Coronary artery (tissue), 2 donors: ENCODE data around the gene PTPRM.

ENCODE experiments used
- DNase-seq: peaks from one replicate; pipeline ENCODE4 v3.0.0-alpha.2; 2017; ENCODE audit warnings: low spot score
- H3K27ac ChIP-seq, 2 donors: fragments of 200-600 bp; sonication (generic); one replicate each; pipeline ENCODE4 v1.5.1; 2016 to 2019
- H3K4me3 ChIP-seq: fragments of 200-600 bp; sonication (generic); 2 replicates; pipeline ENCODE4 v1.5.1; 2016; ENCODE audit warnings: mild to moderate bottlenecking, moderate library complexity
- CTCF ChIP-seq: fragments of 200-600 bp; sonication (generic); IDR thresholded peaks from one replicate; pipeline ENCODE4 v1.5.1; 2019; ENCODE audit warnings: antibody characterized with exemption

PTPRM gene

GRCh38 chr18:7805880-7806279, 238.8 kb downstream of the PTPRM start:
- no peak for DNase-seq
- Histone ChIP-seq H3K27ac (no peak overlapping the region), H3K4me3 (no peak overlapping the region)
- TF ChIP-seq CTCF, result no peak

- no peak overlapping the region for H3K4me3 ChIP-seq
- TF ChIP-seq CTCF, result no peak
- DNase-seq, result no peak
- H3K27ac ChIP-seq, result no peak overlapping the region
Measured at GRCh38 chr18:7807936-7808453, 240.9 kb downstream of the PTPRM start.

GRCh38 chr18:7808992-7809391, 241.9 kb downstream of the PTPRM start:
- Histone ChIP-seq H3K27ac (no peak overlapping the region), H3K4me3 (no peak overlapping the region)
- TF ChIP-seq CTCF, result no peak
- no peak for DNase-seq

- TF ChIP-seq CTCF, result no peak
- no peak for DNase-seq
- H3K27ac ChIP-seq, result no peak overlapping the region
- H3K4me3 ChIP-seq, result no peak overlapping the region
Measured at GRCh38 chr18:7809455-7809854, 242.3 kb downstream of the PTPRM start.

DNA sequence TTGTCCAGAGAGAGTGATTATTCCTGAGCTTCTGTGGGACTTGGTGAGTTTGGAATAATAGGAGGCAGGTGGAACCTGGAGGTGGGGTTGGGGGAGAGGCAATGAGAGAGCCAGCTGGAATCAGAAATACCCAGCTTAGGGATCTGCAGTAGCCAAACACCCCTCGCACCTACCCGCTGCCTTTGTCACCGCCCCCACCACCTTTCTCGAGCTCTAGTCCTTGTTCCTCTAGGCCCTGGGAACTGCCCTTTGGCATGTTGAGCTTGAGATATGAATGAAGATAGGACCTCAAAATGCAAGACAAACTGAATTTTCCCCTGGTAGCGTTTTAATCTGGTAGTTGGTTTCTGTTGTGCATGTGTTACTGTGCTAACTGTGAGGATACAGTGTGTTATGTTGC, 242.9 kb downstream of the PTPRM start:
- DNase-seq, result no peak
- H3K27ac ChIP-seq, result no peak overlapping the region
- no peak overlapping the region for H3K4me3 ChIP-seq
- TF ChIP-seq CTCF, result no peak

GRCh38 chr18:7812431-7813063, 245.4 kb downstream of the PTPRM start:
- no peak for DNase-seq
- no peak for TF ChIP-seq CTCF

DNA sequence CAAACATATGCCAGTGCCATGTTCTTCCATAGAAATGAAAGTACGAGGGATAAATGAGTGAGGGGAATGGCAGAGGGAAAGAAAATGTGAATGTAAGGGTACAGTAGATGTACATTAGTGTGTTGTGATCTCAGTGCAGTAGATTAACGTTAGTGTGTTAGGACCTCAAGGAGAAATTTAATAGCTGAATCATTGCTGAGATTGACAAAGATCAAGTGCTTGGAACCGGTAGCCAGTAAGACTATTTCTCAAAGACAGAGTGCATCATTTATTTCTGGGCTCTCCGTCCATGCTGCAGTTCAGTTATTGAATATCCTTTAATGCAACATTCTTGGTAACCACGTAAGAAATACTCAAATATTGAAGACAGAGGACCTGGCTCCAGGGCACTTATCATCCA, 246.0 kb downstream of the PTPRM start:
- no peak overlapping the region for H3K27ac ChIP-seq
- TF ChIP-seq CTCF, result no peak
- DNase-seq, result no peak
- no peak overlapping the region for H3K4me3 ChIP-seq

More at GRCh38 chr18:7812431-7813063, 245.4 kb downstream of the PTPRM start:
- H3K27ac ChIP-seq, result no peak overlapping the region
- H3K4me3 ChIP-seq, result no peak overlapping the region
